Esophagus squamous epithelium (tissue), 5 donors: ENCODE measurements around the gene LFNG. TPM values are rescaled to one million over a fixed set of nuclear protein-coding genes. Genes with fewer than 3 reads are reported as not detected.

Source experiments
- DNase-seq: peaks from one replicate; lab custom pipeline; 2025; lab: John Stamatoyannopoulos, UW
- H3K27ac ChIP-seq, 4 donors: fragments of 200-600 bp; sonication (generic); one replicate each; pipeline ENCODE4 v1.5.1; 2016 to 2019; ENCODE audit warnings: mild to moderate bottlenecking in 1 of 4
- H3K27me3 ChIP-seq, 4 donors: fragments of 200-600 bp; sonication (generic); 1 replicate in 3 of 4; 2 replicates in 1 of 4; pipeline versions ENCODE4 v1.5.1 to v1.6.0; 2017 to 2021; ENCODE audit warnings: antibody characterized with exemption in 1 of 4
- H3K36me3 ChIP-seq, 3 donors: fragments of 200-600 bp; sonication (generic); one replicate each; pipeline ENCODE4 v1.5.1; 2016 to 2019
- H3K4me1 ChIP-seq, 3 donors: fragments of 200-600 bp; sonication (generic); one replicate each; pipeline ENCODE4 v1.5.1; 2017 to 2019
- H3K4me3 ChIP-seq, 4 donors: fragments of 200-600 bp; sonication (generic); 1 replicate in 3 of 4; 2 replicates in 1 of 4; pipeline ENCODE4 v1.5.1; 2016 to 2019; ENCODE audit warnings: mild to moderate bottlenecking in 2 of 4, moderate library complexity in 1 of 4
- H3K9me3 ChIP-seq, 3 donors: fragments of 200-600 bp; sonication (generic); one replicate each; pipeline ENCODE4 v1.5.1; 2016 to 2019
- CTCF ChIP-seq, 6 experiments: fragments of 450-650 bp in 4 of 6; fragments of 200-600 bp in 2 of 6; sonication (generic) in 2 of 6; IDR thresholded peaks; one replicate each; pipeline ENCODE4 v1.5.1; 2016 to 2019; ENCODE audit warnings: antibody characterized with exemption in 6 of 6, mild to moderate bottlenecking in 4 of 6, moderate library complexity in 4 of 6
- POLR2A ChIP-seq, 4 donors: fragments of 450-650 bp; IDR thresholded peaks; one replicate each; pipeline ENCODE4 v1.6.1; 2017; ENCODE audit warnings: antibody characterized with exemption in 4 of 4, mild to moderate bottlenecking in 4 of 4, moderate library complexity in 3 of 4
- WGBS, 2 donors: methylation state at CpG; one replicate each; pipeline ENCODE4 v1.1.5; 2018; 5-methylcytosine and 5-hydroxymethylcytosine counted together
- intact Hi-C: fragments of 100-400 bp; cut with DNase I; formaldehyde crosslinking; loops from one replicate; pipeline ENCODE4 v1.15.0; 2022
- total RNA-seq, 4 donors: library from RNA; depleted of rRNA; stranded (reverse); fragments of >200 nt; gene quantifications; one replicate each; pipeline ENCODE4 v1.1.0, GENCODE V29; 2016
- donor health status: DM: yes; HTN: yes; CAD: no.

LFNG gene
- total RNA-seq, 4 donors from 2014 or later: 6.1 to 17.2 (median 11.9) TPM

GRCh38 chr7:2483494-2483893, 36.1 kb upstream of the LFNG start:
- Histone ChIP-seq H3K27ac (no peak overlapping the region), H3K9me3 (peaks cover 0 to 14% (median 9%) of the 10 kb centered on the region in 3 donors), H3K4me3 (no peak overlapping the region), H3K27me3 (peaks cover 0 to 80% (median 0%) of the 10 kb centered on the region in 4 donors), H3K36me3 (no peaks in the 10 kb centered on the region), H3K4me1 (peaks cover 3 to 23% (median 18%) of the 10 kb centered on the region in 3 donors)
- 54 to 68% methylated on average over 4 to 5 of the region's 5 CpGs for WGBS, 2 donors
- intact Hi-C loops: no loop called here
- TF ChIP-seq POLR2A (IDR thresholded peaks at IDR 0.05) (no peak), CTCF (IDR thresholded peaks at IDR 0.05) (no peak)
- no peak for DNase-seq

GRCh38 chr7:2484868-2485267, 34.7 kb upstream of the LFNG start:
- Histone ChIP-seq H3K4me3 (no peak overlapping the region), H3K27me3 (peaks cover 0 to 75% (median 0%) of the 10 kb centered on the region in 4 donors), H3K27ac (no peak overlapping the region), H3K9me3 (peaks cover 0 to 14% (median 9%) of the 10 kb centered on the region in 3 donors), H3K4me1 (peaks cover 3 to 29% (median 18%) of the 10 kb centered on the region in 3 donors), H3K36me3 (no peaks in the 10 kb centered on the region)
- 69 to 87% methylated on average over 8 to 12 of the region's 12 CpGs for WGBS, 2 donors
- TF ChIP-seq POLR2A (IDR thresholded peaks at IDR 0.05): no peak
- no peak for TF ChIP-seq CTCF (IDR thresholded peaks at IDR 0.05)
- intact Hi-C loops: no loop called here
- no peak for DNase-seq

GRCh38 chr7:2487586-2488271, 31.8 kb upstream of the LFNG start:
- Histone ChIP-seq H3K36me3 (no peaks in the 10 kb centered on the region), H3K9me3 (peaks cover 0 to 8% (median 7%) of the 10 kb centered on the region in 3 donors), H3K27ac (peak overlapping the region in 3 of 4 donors; percentile 35 to 78 (median 60)), H3K4me3 (no peak overlapping the region), H3K27me3 (peaks cover 0 to 52% (median 0%) of the 10 kb centered on the region in 4 donors), H3K4me1 (peaks cover 3 to 36% (median 19%) of the 10 kb centered on the region in 3 donors)
- TF ChIP-seq CTCF (IDR thresholded peaks at IDR 0.05) (no peak), POLR2A (IDR thresholded peaks at IDR 0.05) (no peak)
- no peak for DNase-seq
- intact Hi-C loops: no loop called here
- WGBS, 2 donors: 44 to 55% methylated on average over 6 to 8 of the region's 14 CpGs

GRCh38 chr7:2488272-2488645, 31.3 kb upstream of the LFNG start:
- Histone ChIP-seq H3K27me3 (peaks cover 0 to 52% (median 0%) of the 10 kb centered on the region in 4 donors), H3K27ac (peak overlapping the region in 3 of 4 donors; percentile 35 to 78 (median 60)), H3K4me1 (peaks cover 3 to 39% (median 23%) of the 10 kb centered on the region in 3 donors), H3K4me3 (no peak overlapping the region), H3K36me3 (no peaks in the 10 kb centered on the region), H3K9me3 (peaks cover 0 to 3% (median 1%) of the 10 kb centered on the region in 3 donors)
- TF ChIP-seq CTCF (IDR thresholded peaks at IDR 0.05) (no peak), POLR2A (IDR thresholded peaks at IDR 0.05) (no peak)
- intact Hi-C loops: no loop called here
- WGBS, 2 donors: 69 to 71% methylated on average over 4 to 8 of the region's 8 CpGs
- no peak for DNase-seq

GRCh38 chr7:2488681-2489080, 30.9 kb upstream of the LFNG start:
- Histone ChIP-seq H3K9me3 (no peaks in the 10 kb centered on the region), H3K36me3 (no peaks in the 10 kb centered on the region), H3K4me3 (no peak overlapping the region), H3K27me3 (peaks cover 0 to 50% (median 0%) of the 10 kb centered on the region in 4 donors), H3K4me1 (peaks cover 3 to 44% (median 28%) of the 10 kb centered on the region in 3 donors), H3K27ac (peak overlapping the region in 3 of 4 donors; percentile 35 to 78 (median 60))
- intact Hi-C loops: no loop called here
- 56 to 67% methylated on average over 1 to 7 of the region's 9 CpGs for WGBS, 2 donors
- DNase-seq: no peak
- TF ChIP-seq CTCF (IDR thresholded peaks at IDR 0.05): no peak
- TF ChIP-seq POLR2A (IDR thresholded peaks at IDR 0.05): no peak
